GM12872 (cell line): ENCODE results near the gene COPE.
A peak's percentile ranks its signal among the peaks of the same experiment; 100 is the strongest.

ENCODE experiments used
- TF ChIP-seq, protein P1 (sequence below): IDR thresholded peaks from 3 replicates; pipeline ENCODE4 v1.5.1; 2011; ENCODE audit warnings: low read depth, mild to moderate bottlenecking, low read length, moderate library complexity; ENCODE audit not compliant: insufficient read depth

Gene COPE

DNA sequence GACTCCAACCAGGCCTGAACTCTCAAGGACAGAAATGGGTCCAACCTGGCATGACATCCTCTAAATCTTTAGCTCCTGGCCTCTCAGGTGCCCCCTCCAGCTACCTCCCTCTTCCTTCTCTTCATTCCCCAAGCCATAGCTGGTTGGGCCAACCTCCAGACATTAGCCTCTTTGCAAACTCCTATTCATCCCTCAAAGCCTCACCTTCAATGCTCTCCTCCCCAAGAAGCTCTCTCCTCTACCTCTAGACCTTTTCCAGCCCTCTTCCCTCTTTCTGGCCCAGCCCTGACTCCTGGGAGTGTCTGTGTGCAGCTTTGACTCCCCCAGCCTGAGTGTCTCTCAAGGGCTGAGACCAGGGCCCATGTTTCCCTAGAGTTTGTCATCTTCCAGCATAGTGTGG lies 27.1 kb upstream of the COPE start:
- TF ChIP-seq, protein P1, sequence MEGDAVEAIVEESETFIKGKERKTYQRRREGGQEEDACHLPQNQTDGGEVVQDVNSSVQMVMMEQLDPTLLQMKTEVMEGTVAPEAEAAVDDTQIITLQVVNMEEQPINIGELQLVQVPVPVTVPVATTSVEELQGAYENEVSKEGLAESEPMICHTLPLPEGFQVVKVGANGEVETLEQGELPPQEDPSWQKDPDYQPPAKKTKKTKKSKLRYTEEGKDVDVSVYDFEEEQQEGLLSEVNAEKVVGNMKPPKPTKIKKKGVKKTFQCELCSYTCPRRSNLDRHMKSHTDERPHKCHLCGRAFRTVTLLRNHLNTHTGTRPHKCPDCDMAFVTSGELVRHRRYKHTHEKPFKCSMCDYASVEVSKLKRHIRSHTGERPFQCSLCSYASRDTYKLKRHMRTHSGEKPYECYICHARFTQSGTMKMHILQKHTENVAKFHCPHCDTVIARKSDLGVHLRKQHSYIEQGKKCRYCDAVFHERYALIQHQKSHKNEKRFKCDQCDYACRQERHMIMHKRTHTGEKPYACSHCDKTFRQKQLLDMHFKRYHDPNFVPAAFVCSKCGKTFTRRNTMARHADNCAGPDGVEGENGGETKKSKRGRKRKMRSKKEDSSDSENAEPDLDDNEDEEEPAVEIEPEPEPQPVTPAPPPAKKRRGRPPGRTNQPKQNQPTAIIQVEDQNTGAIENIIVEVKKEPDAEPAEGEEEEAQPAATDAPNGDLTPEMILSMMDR: no peak

DNA sequence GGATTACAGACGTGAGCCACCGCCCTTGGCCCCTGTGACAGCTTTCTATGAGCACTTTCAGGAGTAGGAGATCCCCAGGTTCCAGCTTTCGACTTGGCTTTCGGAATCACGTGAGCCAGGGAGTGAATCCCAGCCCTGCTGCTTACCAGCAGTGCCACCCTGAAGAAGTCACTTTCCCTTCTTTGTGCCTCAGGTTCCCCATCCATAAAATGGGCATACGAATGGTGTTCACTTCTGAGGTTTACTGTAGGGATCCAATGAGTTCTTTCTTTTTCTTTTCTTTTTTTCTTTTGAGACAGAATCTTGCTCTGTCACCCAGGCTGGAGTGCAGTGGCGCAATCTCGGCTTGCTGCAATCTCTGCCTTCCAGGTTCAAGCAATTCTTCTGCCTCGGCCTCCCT lies 26.1 kb upstream of the COPE start:
- TF ChIP-seq, protein P1: no peak

DNA sequence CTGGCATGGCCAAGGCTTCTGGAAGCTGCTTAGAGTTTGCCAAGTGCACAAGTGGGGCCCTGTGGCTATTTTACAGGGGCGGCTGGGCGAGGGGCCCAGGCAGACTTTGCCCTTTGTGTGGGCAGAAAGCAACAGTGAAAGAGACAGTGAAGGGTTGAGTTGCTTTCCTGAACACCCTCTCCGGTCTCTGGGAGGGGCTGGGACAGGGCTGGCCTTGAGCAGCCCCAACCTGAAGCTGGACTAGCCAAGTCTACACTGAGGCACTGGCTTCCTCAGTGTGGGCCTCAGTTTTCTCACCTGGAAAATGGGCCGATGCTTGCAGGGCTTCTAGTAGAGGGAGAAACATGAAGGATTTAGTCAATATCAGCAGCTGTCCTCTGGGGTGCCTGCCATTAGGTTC lies 24.3 kb upstream of the COPE start:
- TF ChIP-seq, protein P1: no peak

- TF ChIP-seq, protein P1: no peak
Measured at GRCh38 chr19:18942692-18943091, 23.5 kb upstream of the COPE start.

DNA sequence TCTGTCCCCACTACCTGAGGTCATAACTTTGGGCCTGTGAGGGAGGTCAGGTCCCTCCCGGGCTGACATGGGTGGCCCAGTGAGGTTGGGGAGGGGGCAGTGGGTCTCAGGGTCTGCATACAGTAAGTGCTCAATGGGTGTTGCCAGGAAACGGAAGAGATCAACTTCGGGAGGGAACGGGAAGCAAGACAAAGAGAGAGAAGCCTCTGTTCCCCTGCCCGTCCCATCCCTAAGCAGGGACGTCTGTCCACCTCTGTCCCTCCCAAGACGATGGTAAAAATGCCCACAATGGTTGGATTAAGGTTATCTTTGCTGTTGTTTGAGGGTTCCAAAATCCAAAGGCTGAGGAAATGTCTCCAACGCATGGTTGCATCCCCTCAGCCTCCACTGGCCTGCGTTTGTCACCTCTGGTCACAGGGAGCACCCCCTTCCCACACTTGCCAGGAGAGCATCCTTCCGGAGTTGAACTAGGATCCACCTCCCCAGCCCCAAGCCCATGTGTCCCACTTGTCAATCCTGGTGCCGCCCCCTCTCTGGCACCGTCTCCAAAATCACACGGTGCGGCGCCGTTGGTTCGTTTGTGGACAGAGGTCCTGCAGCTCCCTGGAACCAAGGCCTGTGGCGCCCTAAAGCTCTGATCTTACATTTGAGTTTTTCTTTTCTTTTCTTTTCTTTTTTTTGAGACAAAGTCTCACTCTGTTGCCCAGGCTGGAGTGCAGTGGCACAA lies 22.6 kb upstream of the COPE start:
- TF ChIP-seq, protein P1: no peak; the same call in 2 of the 3 replicates

- TF ChIP-seq, protein P1: peak; percentile 24; the same call in 2 of the 3 replicates
Measured at GRCh38 chr19:18940769-18941627, 21.8 kb upstream of the COPE start, which contains the start of gene HOMER3. TSS of gene HOMER3 (minus strand) at chr19:18941217. CDS start at chr19:18938982, 2,235 bp downstream.

- TF ChIP-seq, protein P1: no peak
Measured at GRCh38 chr19:18939922-18940768, 21.0 kb upstream of the COPE start.
